ENCODE data around the gene CPAMD8. TPM values are rescaled to one million over a fixed set of nuclear protein-coding genes. Genes with fewer than 3 reads are reported as not detected.
A peak's percentile ranks its signal among the peaks of the same experiment; 100 is the strongest.

Gene CPAMD8
- total RNA-seq, 4 donors from 2014 or later, result 13.9 to 116 (median 24.2) TPM

DNA sequence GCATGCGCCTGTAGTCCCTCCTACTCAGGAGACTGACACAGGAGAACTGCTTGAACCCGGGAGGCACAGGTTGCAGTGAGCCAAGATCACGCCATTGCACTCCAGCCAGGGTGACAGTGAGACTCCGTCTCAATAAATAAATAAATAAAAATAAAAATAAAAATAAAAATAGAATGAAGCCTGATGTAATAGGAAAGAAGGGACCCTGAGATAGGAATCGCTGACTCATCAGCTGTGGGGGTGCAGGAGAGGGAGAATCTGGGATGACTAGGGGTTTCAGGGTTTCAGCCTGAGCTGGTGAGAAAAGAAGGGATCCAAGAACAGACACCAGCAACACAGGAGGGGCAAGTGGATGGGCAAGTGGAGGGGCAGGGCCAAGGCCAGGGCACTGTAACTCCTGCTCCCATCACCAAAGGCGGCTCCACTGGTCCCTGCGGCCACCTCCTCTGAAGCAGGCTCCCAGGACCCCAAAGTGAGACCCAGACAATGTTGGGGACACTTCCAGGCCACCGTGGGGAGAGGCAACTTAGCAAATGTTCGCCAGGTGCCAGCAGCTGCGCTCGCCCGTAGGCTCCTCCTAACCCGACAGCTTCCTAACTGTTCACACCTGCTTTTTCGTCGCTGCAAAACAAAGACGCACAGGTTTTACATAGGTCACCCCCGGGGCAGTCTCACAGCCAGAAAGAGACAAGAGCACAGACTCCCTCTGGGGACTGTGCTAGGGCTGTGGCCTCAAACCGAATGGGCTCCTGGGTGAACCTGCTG is 47.4 kb upstream of the CPAMD8 start:
- no peaks in the 10 kb centered on the region for H3K9me3 ChIP-seq

GRCh38 chr19:17070912-17071311 is 44.3 kb upstream of the CPAMD8 start:
- DNase-seq, result no peak
- Histone ChIP-seq H3K27ac (no peak overlapping the region), H3K4me1 (peaks cover 7 to 9% of the 10 kb centered on the region in 2 donors), H3K9me3 (no peaks in the 10 kb centered on the region), H3K27me3 (no peaks in the 10 kb centered on the region), H3K36me3 (no peaks in the 10 kb centered on the region), H3K4me3 (replicated peaks in 1 of 3) (no peak overlapping the region)
- 93 to 94% methylated on average over 7 of the region's 7 CpGs for WGBS, 2 donors
- TF ChIP-seq POLR2A (IDR thresholded peaks at IDR 0.05), result no peak
- TF ChIP-seq, protein P1, sequence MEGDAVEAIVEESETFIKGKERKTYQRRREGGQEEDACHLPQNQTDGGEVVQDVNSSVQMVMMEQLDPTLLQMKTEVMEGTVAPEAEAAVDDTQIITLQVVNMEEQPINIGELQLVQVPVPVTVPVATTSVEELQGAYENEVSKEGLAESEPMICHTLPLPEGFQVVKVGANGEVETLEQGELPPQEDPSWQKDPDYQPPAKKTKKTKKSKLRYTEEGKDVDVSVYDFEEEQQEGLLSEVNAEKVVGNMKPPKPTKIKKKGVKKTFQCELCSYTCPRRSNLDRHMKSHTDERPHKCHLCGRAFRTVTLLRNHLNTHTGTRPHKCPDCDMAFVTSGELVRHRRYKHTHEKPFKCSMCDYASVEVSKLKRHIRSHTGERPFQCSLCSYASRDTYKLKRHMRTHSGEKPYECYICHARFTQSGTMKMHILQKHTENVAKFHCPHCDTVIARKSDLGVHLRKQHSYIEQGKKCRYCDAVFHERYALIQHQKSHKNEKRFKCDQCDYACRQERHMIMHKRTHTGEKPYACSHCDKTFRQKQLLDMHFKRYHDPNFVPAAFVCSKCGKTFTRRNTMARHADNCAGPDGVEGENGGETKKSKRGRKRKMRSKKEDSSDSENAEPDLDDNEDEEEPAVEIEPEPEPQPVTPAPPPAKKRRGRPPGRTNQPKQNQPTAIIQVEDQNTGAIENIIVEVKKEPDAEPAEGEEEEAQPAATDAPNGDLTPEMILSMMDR (IDR thresholded peaks at IDR 0.05), result no peak
- intact Hi-C loops (cut with DNase I), result loop anchor here (10.0 kb wide), 1 partner anchor 144 kb away; the partner anchor contains the start of gene USE1

More for the DNA sequence above, 47.4 kb upstream of the CPAMD8 start:
- H3K4me3 ChIP-seq (replicated peaks in 1 of 3), result peak overlapping the region in 1 of 3 donors; percentile 57
- 54 to 60% methylated on average over 18 of the region's 18 CpGs for WGBS, 2 donors
- H3K36me3 ChIP-seq, result no peaks in the 10 kb centered on the region
- H3K27ac ChIP-seq, result no peak overlapping the region
- no peak for DNase-seq
- peaks cover 14 to 24% of the 10 kb centered on the region in 2 donors for H3K4me1 ChIP-seq
- intact Hi-C loops (cut with DNase I), result loop anchor here (10.0 kb wide), 1 partner anchor 141 kb away; the partner anchor contains the start of gene USE1
- H3K27me3 ChIP-seq, result no peaks in the 10 kb centered on the region
- no peak for TF ChIP-seq POLR2A (IDR thresholded peaks at IDR 0.05)
- TF ChIP-seq, protein P1 (IDR thresholded peaks at IDR 0.05), result no peak

GRCh38 chr19:17070421-17070820 is 43.8 kb upstream of the CPAMD8 start:
- Histone ChIP-seq H3K9me3 (no peaks in the 10 kb centered on the region), H3K27ac (no peak overlapping the region), H3K27me3 (no peaks in the 10 kb centered on the region), H3K4me3 (replicated peaks in 1 of 3) (no peak overlapping the region), H3K36me3 (no peaks in the 10 kb centered on the region), H3K4me1 (peaks cover 7 to 9% of the 10 kb centered on the region in 2 donors)
- no peak for TF ChIP-seq POLR2A (IDR thresholded peaks at IDR 0.05)
- TF ChIP-seq, protein P1 (IDR thresholded peaks at IDR 0.05), result no peak
- WGBS, 2 donors, result 94 to 97% methylated on average over 12 of the region's 12 CpGs
- DNase-seq, result no peak
- intact Hi-C loops (cut with DNase I), result loop anchor here (10.0 kb wide), 1 partner anchor 144 kb away; the partner anchor contains the start of gene USE1

- Histone ChIP-seq H3K27me3 (no peaks in the 10 kb centered on the region), H3K36me3 (no peaks in the 10 kb centered on the region), H3K27ac (no peak overlapping the region), H3K4me3 (replicated peaks in 1 of 3) (no peak overlapping the region), H3K9me3 (no peaks in the 10 kb centered on the region), H3K4me1 (peaks cover 3% of the 10 kb centered on the region in 2 donors)
- DNase-seq, result no peak
- intact Hi-C loops (cut with DNase I), result loop anchor here (5.0 kb wide), 1 partner anchor 213 kb away; the partner anchor contains the start of gene ANKLE1
- TF ChIP-seq POLR2A (IDR thresholded peaks at IDR 0.05), result no peak
- 90 to 92% methylated on average over 9 of the region's 9 CpGs for WGBS, 2 donors
Measured at GRCh38 chr19:17069193-17069592, 42.6 kb upstream of the CPAMD8 start.

DNA sequence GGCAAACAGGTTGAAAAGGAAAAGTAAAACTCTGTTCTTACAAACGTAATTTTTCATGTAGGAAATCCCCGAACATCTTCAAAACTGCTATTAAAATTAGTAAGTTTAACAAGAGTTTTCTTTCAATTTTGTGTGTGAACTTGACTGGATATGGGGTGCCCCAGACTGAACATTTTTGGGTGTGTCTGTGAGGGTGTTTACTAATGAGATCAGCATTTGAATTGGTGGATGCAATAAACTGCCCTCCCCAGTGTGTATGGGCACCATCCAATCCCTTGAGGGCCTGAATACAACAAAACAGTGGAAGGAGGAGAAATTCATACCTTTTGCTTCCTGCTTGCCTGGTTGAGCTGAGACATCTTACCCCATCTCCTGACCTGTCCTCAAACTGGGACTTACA is 36.8 kb upstream of the CPAMD8 start:
- 94 to 95% methylated on average over 2 of the region's 2 CpGs for WGBS, 2 donors
- H3K27me3 ChIP-seq, result no peaks in the 10 kb centered on the region
- no peaks in the 10 kb centered on the region for H3K9me3 ChIP-seq
- DNase-seq, result no peak
- TF ChIP-seq, protein P1 (IDR thresholded peaks at IDR 0.05), result no peak
- no peak for TF ChIP-seq POLR2A (IDR thresholded peaks at IDR 0.05)
- intact Hi-C loops (cut with DNase I), result no loop called here
- no peak overlapping the region for H3K4me3 ChIP-seq (replicated peaks in 1 of 3)
- no peak overlapping the region for H3K27ac ChIP-seq
- H3K4me1 ChIP-seq, result no peaks in the 10 kb centered on the region
- H3K36me3 ChIP-seq, result peaks cover 6 to 11% of the 10 kb centered on the region in 2 donors
